Testis (tissue), 3 donors: ENCODE data around the gene EGFR. TPM values are rescaled to one million over a fixed set of nuclear protein-coding genes. Genes with fewer than 3 reads are reported as not detected.

ENCODE experiments used
- DNase-seq: peaks from one replicate; pipeline ENCODE4 v3.0.0-alpha.2; 2019
- H3K27ac ChIP-seq, 2 donors: fragments of 200-600 bp; sonication (generic); one replicate each; pipeline ENCODE4 v1.5.1; 2019
- H3K27me3 ChIP-seq: fragments of 200-600 bp; sonication (generic); one replicate; pipeline ENCODE4 v1.5.1; 2019
- H3K36me3 ChIP-seq: fragments of 200-600 bp; sonication (generic); one replicate; pipeline ENCODE4 v1.5.1; 2017; ENCODE audit warnings: low read depth; ENCODE audit errors: missing control alignments
- H3K4me1 ChIP-seq: fragments of 200-600 bp; sonication (generic); one replicate; pipeline ENCODE4 v1.5.1; 2019
- H3K4me3 ChIP-seq, 2 donors: fragments of 200-600 bp; sonication (generic); one replicate each; pipeline ENCODE4 v1.5.1; 2017 to 2019
- H3K9me3 ChIP-seq: fragments of 200-600 bp; sonication (generic); one replicate; pipeline ENCODE4 v1.5.1; 2017
- CTCF ChIP-seq, 3 experiments: fragments of 450-650 bp in 2 of 3; fragments of 200-600 bp in 1 of 3; sonication (generic) in 1 of 3; IDR thresholded peaks; one replicate each; pipeline ENCODE4 v1.5.1; 2016 to 2019; ENCODE audit warnings: antibody characterized with exemption in 3 of 3, mild to moderate bottlenecking in 2 of 3, moderate library complexity in 1 of 3
- POLR2A ChIP-seq: fragments of 450-650 bp; IDR thresholded peaks from one replicate; pipeline ENCODE4 v1.6.1; 2017; ENCODE audit warnings: antibody characterized with exemption, mild to moderate bottlenecking, moderate library complexity
- WGBS, 2 donors: methylation state at CpG; one replicate each; pipeline ENCODE4 v1.1.5; 2018; 5-methylcytosine and 5-hydroxymethylcytosine counted together
- intact Hi-C: fragments of 100-400 bp; cut with DNase I; formaldehyde crosslinking; loops from one replicate; pipeline ENCODE4 v1.15.1; 2023; ENCODE audit warnings: low total_unique reads
- polyA plus RNA-seq: library from polyadenylated mRNA; stranded (reverse); fragments of 350-450 nt; fragmentation: Illumina TruSeq; extraction: RNeasy Lipid Tissue Mini Kit (QIAGEN cat#74804); gene quantifications from one replicate; pipeline ENCODE4 v1.2.3, GENCODE V29; 2014; ENCODE audit warnings: low read depth, low replicate concordance; ENCODE audit not compliant: insufficient read depth
- total RNA-seq, 2 donors: library from RNA; depleted of rRNA; stranded (reverse); fragments of >200 nt; gene quantifications; one replicate each; pipeline ENCODE4 v1.2.3, GENCODE V29; 2016

EGFR gene
- total and polyA plus RNA-seq, 3 donors from 2014 or later: 11.0 to 45.0 (median 18.2) TPM

- DNase-seq: no peak
- Histone ChIP-seq H3K27me3 (no peaks in the 10 kb centered on the region), H3K36me3 (no peaks in the 10 kb centered on the region), H3K4me1 (peaks cover 4% of the 10 kb centered on the region), H3K9me3 (no peaks in the 10 kb centered on the region), H3K4me3 (no peak overlapping the region), H3K27ac (no peak overlapping the region)
- 75 to 79% methylated on average over 3 of the region's 3 CpGs for WGBS, 2 donors
- TF ChIP-seq CTCF (IDR thresholded peaks at IDR 0.05) (no peak), POLR2A (no peak)
- intact Hi-C loops: no loop called here
These were observed 129.8 kb downstream of the EGFR start for GRCh38 chr7:55148571-55148970.

- Histone ChIP-seq H3K27ac (no peak overlapping the region), H3K9me3 (no peaks in the 10 kb centered on the region), H3K27me3 (no peaks in the 10 kb centered on the region), H3K4me3 (no peak overlapping the region), H3K36me3 (no peaks in the 10 kb centered on the region), H3K4me1 (peaks cover 4% of the 10 kb centered on the region)
- 92% methylated on average over 1 of the region's 1 CpG for WGBS, 2 donors
- DNase-seq: no peak
- TF ChIP-seq CTCF (IDR thresholded peaks at IDR 0.05) (no peak), POLR2A (no peak)
- intact Hi-C loops: no loop called here
These were observed 130.2 kb downstream of the EGFR start for GRCh38 chr7:55149001-55149400.

GRCh38 chr7:55150166-55150565 is 131.3 kb downstream of the EGFR start:
- Histone ChIP-seq H3K9me3 (no peaks in the 10 kb centered on the region), H3K36me3 (no peaks in the 10 kb centered on the region), H3K4me3 (no peak overlapping the region), H3K4me1 (peaks cover 4% of the 10 kb centered on the region), H3K27me3 (no peaks in the 10 kb centered on the region), H3K27ac (no peak overlapping the region)
- WGBS, 2 donors: 87 to 88% methylated on average over 13 of the region's 13 CpGs
- intact Hi-C loops: no loop called here
- no peak for DNase-seq
- no peak for TF ChIP-seq POLR2A
- no peak for TF ChIP-seq CTCF (IDR thresholded peaks at IDR 0.05)

GRCh38 chr7:55150709-55151451 is 132.1 kb downstream of the EGFR start:
- intact Hi-C loops: no loop called here

More at GRCh38 chr7:55150709-55151451, 132.1 kb downstream of the EGFR start:
- Histone ChIP-seq H3K27me3 (no peaks in the 10 kb centered on the region), H3K27ac (no peak overlapping the region), H3K4me3 (no peak overlapping the region), H3K4me1 (peaks cover 4% of the 10 kb centered on the region), H3K36me3 (no peaks in the 10 kb centered on the region), H3K9me3 (no peaks in the 10 kb centered on the region)
- no peak for DNase-seq
- TF ChIP-seq CTCF (IDR thresholded peaks at IDR 0.05): no peak
- TF ChIP-seq POLR2A: no peak
- WGBS, 2 donors: 83 to 87% methylated on average over 8 of the region's 8 CpGs
